GM18502 (cell line): ENCODE measurements around the gene ZNF688.

ENCODE experiments used
- ATAC-seq: cut with Tn5 transposase; IDR thresholded peaks from one replicate; pipeline ENCODE4 v1.9.1; 2021; ENCODE audit warnings: mild to moderate bottlenecking; ENCODE audit not compliant: unreplicated experiment, poor library complexity

ZNF688 gene

DNA sequence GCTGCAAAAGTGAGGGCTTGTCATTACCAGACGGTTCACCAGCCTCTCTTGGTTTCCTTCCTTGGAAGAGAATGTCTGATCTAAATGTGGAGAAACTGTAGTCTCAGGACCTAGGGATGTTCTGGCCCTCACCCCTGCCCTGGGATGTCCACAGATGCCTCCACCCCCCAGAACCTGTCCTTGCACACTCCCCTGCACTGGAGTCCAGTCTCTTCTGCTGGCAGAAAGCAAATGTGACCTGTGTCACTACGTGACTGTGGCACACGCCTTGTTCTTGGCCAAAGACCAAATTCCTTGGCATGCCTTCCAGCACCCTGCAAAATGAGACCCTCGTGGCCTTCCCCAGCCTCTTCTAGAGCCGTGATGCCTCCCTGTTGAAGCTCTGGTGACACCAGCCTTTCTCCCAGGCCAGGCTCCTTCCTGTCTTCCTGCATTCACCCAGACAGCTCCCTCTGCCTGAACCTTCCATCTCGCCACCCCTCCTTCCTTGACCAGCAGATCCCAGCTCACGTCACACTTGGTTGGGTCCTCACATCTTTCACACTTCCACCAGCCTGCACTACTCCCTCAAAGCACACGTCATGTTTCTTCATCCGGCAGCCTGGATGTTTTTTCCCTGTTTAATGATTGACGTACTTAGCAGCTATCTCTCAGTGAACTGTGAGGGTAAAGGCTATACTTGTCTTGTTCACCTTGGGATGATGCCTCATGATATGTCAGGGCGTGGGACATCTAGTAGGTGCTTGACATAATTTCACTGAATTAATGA, 49.5 kb downstream of the ZNF688 start:
- ATAC-seq: no peak

DNA sequence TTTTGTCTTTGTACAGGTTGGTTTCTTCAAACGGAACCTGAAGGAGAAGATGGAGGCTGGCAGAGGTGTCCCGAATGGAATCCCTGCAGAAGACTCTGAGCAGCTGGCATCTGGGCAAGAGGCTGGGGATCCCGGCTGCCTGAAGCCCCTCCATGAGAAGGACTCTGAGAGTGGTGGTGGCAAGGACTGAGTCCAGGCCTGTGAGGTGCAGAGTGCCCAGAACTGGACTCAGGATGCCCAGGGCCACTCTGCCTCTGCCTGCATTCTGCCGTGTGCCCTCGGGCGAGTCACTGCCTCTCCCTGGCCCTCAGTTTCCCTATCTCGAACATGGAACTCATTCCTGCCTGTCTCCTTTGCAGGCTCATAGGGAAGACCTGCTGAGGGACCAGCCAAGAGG, 50.0 kb downstream of the ZNF688 start:
- ATAC-seq: no peak
